Mucosa of descending colon (tissue), 3 donors: ENCODE results near the gene ARMC12. TPM values are rescaled to one million over a fixed set of nuclear protein-coding genes. Genes with fewer than 3 reads are reported as not detected.
A peak's percentile ranks its signal among the peaks of the same experiment; 100 is the strongest.

Experiments
- ATAC-seq: fragments of 200-7000 bp; cut with Tn5 transposase; one replicate; pipeline ENCODE4 v1.9.1; 2020; ENCODE audit warnings: mild to moderate bottlenecking, moderate library complexity
- DNase-seq, 3 donors: peaks; one replicate each; pipeline ENCODE4 v3.0.0-alpha.2; 2020
- H3K36me3 ChIP-seq: fragments of 200-600 bp; one replicate; pipeline ENCODE4 v1.8.0; 2021; ENCODE audit warnings: low read depth, mild to moderate bottlenecking
- H3K4me1 ChIP-seq: fragments of 200-600 bp; one replicate; pipeline ENCODE4 v1.8.0; 2021; ENCODE audit warnings: low read depth, mild to moderate bottlenecking
- H3K4me3 ChIP-seq: fragments of 200-600 bp; one replicate; pipeline ENCODE4 v1.8.0; 2021; ENCODE audit warnings: mild to moderate bottlenecking
- H3K9me3 ChIP-seq: fragments of 200-600 bp; one replicate; pipeline ENCODE4 v1.8.0; 2021; ENCODE audit warnings: mild to moderate bottlenecking
- CTCF ChIP-seq: fragments of 200-600 bp; IDR thresholded peaks from one replicate; pipeline ENCODE4 v1.8.0; 2022; ENCODE audit warnings: antibody characterized with exemption, mild to moderate bottlenecking
- intact Hi-C, 2 donors: fragments of 100-400 bp; cut with DNase I in 1 of 2; cut with micrococcal nuclease in 1 of 2; formaldehyde crosslinking; loops; one replicate each; pipeline versions ENCODE4 v1.11.0 to v1.11.1; 2022; cut with DNase I, micrococcal nuclease
- total RNA-seq, 3 donors: library from RNA; stranded (reverse); fragmentation: NEBNext Ultra II Directional in 2 of 3; extraction: Animal tissue kit (Norgen Biotek cat#: 25700) in 2 of 3; gene quantifications; one replicate each; pipeline versions ENCODE4 v1.2.1 to v1.2.4, GENCODE V29; 2021 to 2023
- donor health status: DM: no; HTN: no; CAD: no; lungs with moderate emphysema.
- donor health status: DM: no; HTN: no; CAD: no.
- donor health status: DM: no; HTN: yes; CAD: no.

Gene ARMC12
- total RNA-seq, 3 donors from 2014 or later: 0.31 to 0.55 (median 0.44) TPM

GRCh38 chr6:35787266-35788218, 50.7 kb downstream of the ARMC12 start:
- no peaks in the 10 kb centered on the region for H3K4me1 ChIP-seq
- no peak overlapping the region for H3K4me3 ChIP-seq
- intact Hi-C loops: no loop called here
- TF ChIP-seq CTCF: no peak
- no peaks in the 10 kb centered on the region for H3K9me3 ChIP-seq
- no peaks in the 10 kb centered on the region for H3K36me3 ChIP-seq
- no peak for DNase-seq
- peak; percentile 23 for ATAC-seq

DNA sequence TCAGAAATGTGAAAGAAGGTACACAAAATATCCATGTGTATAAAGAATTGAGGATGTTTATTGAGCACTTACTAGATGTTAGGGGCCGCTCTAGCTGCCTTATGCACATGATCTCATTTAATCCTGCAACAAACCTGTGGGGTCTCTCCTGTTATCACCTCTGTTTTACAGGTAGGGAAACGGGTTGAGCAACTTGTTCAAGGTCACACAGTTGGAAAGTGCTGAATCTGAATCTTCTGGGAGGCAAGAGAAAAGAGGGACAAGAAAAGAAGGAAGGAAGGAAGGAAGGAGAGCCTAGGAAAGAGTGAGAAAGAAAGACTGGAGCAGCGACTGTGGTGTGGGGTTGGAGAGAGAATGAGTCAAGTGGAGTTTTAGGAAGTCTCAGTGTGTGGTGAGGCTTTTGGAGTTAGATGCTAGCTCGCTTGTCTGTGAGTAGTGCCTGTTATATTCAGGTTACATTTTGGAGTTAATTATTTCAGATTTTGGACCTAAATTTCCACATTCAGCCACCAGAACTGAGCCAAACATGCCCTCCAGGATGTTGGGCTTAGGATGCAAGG, 51.7 kb downstream of the ARMC12 start:
- H3K4me3 ChIP-seq: no peak overlapping the region
- ATAC-seq (no peak), DNase-seq (no peak)
- H3K36me3 ChIP-seq: no peaks in the 10 kb centered on the region
- intact Hi-C loops: no loop called here
- TF ChIP-seq CTCF: no peak
- no peaks in the 10 kb centered on the region for H3K4me1 ChIP-seq
- H3K9me3 ChIP-seq: no peaks in the 10 kb centered on the region

DNA sequence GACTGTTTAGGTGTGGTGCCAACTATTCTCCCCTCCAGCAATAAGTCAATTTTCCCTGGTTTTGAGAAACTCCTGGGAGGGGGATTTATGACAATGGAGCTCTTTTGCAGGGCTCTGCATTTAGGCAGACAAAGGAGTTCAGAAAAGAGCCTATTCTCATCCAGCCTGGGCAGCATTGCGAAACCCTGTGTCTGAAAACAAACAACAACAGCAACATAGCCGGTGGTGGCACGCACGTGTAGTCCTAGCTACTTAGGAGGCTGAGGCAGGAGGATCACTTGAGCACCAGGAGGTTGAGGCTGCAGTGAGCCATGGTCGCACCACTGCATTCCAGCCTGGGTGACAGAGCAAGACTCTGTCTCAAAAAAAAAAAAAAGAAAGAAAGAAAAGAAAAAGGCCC, 53.9 kb downstream of the ARMC12 start:
- Histone ChIP-seq H3K9me3 (no peaks in the 10 kb centered on the region), H3K4me3 (no peak overlapping the region), H3K36me3 (no peaks in the 10 kb centered on the region), H3K4me1 (no peaks in the 10 kb centered on the region)
- no peak for ATAC-seq
- no peak for TF ChIP-seq CTCF
- intact Hi-C loops: no loop called here
- no peak for DNase-seq

DNA sequence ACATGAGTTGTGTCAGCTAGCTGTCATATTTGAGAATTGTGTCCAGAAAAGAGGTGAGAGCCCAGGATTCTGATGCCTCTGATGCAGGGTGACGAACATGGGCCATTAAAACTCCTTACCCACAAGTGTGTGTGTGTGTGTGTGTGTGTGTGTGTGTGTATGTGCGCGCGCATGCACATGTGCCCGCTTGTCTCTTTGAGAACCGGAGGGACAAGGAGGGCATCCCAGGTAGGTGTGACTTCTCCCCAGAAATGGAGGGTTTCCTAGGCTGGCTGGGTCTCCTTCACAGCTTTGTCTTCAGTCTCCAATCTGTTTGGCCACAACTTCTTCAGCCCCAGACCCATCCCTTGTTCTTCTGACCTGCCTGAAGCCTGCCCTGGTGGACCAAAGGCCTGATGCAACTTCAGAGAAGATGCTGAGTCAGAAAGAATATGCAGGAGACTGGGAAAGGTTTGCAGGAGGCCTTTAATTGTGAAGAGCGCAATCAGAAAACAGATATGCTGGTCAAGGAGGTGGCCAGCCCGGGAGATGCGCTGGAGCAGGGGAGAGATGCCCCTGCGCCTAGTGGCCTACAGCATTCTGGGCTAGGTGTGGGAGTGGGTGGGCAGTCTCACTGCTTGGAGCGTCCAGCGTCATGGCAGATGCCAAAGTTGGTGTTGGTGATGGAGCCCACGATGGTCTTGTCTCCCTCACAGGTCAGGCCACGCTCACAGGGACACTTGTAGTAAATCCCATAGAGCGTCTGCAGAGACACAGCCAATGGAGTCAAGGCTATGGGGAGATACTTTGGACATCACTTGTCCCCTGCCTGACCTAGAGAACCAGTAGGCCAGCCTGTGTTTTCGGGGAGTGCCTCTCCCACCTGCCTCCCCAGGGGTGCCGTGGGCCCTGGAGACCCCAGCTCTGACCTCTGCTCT, 58.0 kb downstream of the ARMC12 start:
- H3K4me1 ChIP-seq: no peaks in the 10 kb centered on the region
- no peaks in the 10 kb centered on the region for H3K36me3 ChIP-seq
- DNase-seq (no peak), ATAC-seq (no peak)
- H3K4me3 ChIP-seq: no peak overlapping the region
- intact Hi-C loops: no loop called here
- no peak for TF ChIP-seq CTCF
- no peaks in the 10 kb centered on the region for H3K9me3 ChIP-seq

- intact Hi-C loops: no loop called here
- no peak overlapping the region for H3K4me3 ChIP-seq
- H3K4me1 ChIP-seq: no peaks in the 10 kb centered on the region
- no peaks in the 10 kb centered on the region for H3K9me3 ChIP-seq
- peak; percentile 16 for ATAC-seq
- H3K36me3 ChIP-seq: no peaks in the 10 kb centered on the region
- no peak for TF ChIP-seq CTCF
- no peak for DNase-seq
Observed at GRCh38 chr6:35795453-35796071, 58.7 kb downstream of the ARMC12 start.
